ENCODE measurements around the gene ACOT7.
"Not testable (repeated sequence)": the region's sequence is repeated elsewhere in the genome, so short reads cannot be mapped to it uniquely, and the experiment has no call there.

Gene ACOT7

DNA sequence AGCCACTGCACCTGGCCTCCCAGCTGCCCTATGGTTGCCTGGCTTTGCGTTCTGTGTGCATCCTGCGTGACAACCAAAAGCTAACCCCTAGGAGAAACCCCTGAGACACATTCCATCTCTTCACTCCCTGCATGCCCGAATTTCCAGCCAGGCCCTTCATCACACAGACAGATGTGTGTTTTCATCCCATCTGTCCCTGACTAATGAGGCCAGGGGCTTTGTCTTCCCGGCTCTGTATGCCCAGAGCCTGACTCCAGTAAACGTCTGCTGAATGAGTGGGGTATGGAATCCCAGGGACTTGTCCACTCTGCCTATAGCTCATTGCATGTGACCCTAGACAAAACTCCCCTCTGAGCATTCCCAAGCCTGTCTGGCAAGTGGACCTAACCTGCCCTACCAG is 40.6 kb upstream of the ACOT7 start:
- no peak overlapping the region for H3K27ac ChIP-seq (replicated peaks)
- DNase-seq (ENCODE audit: low read depth in 1 of 2, low spot score in 1 of 2): no peak
- TF ChIP-seq POLR2AphosphoS5 (IDR thresholded peaks at IDR 0.05; ENCODE audit: low read depth): no peak
- TF ChIP-seq, protein P1, sequence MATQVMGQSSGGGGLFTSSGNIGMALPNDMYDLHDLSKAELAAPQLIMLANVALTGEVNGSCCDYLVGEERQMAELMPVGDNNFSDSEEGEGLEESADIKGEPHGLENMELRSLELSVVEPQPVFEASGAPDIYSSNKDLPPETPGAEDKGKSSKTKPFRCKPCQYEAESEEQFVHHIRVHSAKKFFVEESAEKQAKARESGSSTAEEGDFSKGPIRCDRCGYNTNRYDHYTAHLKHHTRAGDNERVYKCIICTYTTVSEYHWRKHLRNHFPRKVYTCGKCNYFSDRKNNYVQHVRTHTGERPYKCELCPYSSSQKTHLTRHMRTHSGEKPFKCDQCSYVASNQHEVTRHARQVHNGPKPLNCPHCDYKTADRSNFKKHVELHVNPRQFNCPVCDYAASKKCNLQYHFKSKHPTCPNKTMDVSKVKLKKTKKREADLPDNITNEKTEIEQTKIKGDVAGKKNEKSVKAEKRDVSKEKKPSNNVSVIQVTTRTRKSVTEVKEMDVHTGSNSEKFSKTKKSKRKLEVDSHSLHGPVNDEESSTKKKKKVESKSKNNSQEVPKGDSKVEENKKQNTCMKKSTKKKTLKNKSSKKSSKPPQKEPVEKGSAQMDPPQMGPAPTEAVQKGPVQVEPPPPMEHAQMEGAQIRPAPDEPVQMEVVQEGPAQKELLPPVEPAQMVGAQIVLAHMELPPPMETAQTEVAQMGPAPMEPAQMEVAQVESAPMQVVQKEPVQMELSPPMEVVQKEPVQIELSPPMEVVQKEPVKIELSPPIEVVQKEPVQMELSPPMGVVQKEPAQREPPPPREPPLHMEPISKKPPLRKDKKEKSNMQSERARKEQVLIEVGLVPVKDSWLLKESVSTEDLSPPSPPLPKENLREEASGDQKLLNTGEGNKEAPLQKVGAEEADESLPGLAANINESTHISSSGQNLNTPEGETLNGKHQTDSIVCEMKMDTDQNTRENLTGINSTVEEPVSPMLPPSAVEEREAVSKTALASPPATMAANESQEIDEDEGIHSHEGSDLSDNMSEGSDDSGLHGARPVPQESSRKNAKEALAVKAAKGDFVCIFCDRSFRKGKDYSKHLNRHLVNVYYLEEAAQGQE (IDR thresholded peaks at IDR 0.05; ENCODE audit: insufficient replicate concordance, low read depth): no peak
- TF ChIP-seq GABPA (IDR thresholded peaks at IDR 0.05; ENCODE audit: low read depth): no peak
- no peak for TF ChIP-seq SPI1 (IDR thresholded peaks at IDR 0.05; ENCODE audit: borderline replicate concordance, low read depth)
- TF ChIP-seq, protein P2, sequence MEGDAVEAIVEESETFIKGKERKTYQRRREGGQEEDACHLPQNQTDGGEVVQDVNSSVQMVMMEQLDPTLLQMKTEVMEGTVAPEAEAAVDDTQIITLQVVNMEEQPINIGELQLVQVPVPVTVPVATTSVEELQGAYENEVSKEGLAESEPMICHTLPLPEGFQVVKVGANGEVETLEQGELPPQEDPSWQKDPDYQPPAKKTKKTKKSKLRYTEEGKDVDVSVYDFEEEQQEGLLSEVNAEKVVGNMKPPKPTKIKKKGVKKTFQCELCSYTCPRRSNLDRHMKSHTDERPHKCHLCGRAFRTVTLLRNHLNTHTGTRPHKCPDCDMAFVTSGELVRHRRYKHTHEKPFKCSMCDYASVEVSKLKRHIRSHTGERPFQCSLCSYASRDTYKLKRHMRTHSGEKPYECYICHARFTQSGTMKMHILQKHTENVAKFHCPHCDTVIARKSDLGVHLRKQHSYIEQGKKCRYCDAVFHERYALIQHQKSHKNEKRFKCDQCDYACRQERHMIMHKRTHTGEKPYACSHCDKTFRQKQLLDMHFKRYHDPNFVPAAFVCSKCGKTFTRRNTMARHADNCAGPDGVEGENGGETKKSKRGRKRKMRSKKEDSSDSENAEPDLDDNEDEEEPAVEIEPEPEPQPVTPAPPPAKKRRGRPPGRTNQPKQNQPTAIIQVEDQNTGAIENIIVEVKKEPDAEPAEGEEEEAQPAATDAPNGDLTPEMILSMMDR (IDR thresholded peaks at IDR 0.05; ENCODE audit: insufficient read depth, low read length): no peak
- no peak overlapping the region for H3K4me3 ChIP-seq (replicated peaks; ENCODE audit: insufficient read depth, low read length)
- peaks cover 12% of the 10 kb centered on the region for H3K27me3 ChIP-seq (ENCODE audit: insufficient read depth, poor library complexity, severe bottlenecking)

DNA sequence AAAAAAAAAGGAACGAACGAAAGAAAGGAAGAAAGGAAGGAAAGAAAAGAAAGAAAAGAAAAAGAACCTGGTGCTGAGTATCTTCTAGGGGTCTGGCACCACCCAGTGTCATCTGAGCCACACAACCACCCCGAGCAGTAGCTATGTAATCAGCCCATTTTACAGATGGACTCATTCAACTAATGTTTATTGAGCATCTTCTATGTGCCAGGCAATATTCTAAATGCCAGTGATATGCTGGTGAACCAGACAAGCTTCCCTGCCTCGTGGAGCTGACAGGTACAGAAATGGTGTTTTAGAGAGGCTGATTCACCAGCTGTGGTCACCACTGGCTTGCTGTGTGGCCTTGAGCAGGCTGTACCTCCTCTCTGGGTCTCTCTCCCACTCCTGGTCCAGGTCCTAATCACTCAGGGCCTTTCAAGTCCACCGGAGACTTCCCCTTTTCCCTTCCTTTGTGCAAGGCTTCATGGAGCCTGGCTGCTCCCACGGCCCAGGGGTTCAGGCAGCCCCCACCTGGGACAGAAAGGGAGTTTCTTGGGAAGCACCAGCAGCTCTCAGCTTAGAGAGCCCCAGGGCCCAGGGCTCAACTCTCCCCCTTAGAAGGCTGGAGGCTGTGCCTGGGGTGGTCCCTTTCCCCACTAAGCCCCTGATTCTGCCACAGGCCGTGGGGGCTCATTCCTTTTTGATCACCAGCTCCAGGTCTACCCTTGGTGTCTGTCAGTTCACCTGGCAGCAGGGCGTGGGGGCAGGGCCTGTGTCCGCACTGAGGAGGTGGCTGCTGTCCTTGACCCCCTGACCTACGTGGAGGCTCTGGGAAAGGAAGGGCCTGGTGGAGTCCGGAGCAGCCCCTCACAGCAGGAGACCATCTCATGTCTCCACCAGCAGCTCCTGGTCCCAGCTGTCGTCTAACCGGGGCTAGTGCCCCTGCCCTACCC is 38.3 kb upstream of the ACOT7 start:
- not testable (repeated sequence) for H3K27ac ChIP-seq (replicated peaks); DNase-seq (ENCODE audit: low read depth in 1 of 2, low spot score in 1 of 2); H3K4me3 ChIP-seq (replicated peaks; ENCODE audit: insufficient read depth, low read length)
- peaks cover 21% of the 10 kb centered on the region for H3K27me3 ChIP-seq (ENCODE audit: insufficient read depth, poor library complexity, severe bottlenecking)
- 0 out of 2 replicates have a peak, but pooled peaks have one; percentile 8 for TF ChIP-seq SPI1 (IDR thresholded peaks at IDR 0.05; ENCODE audit: borderline replicate concordance, low read depth)

GRCh38 chr1:6429660-6430411 is 36.3 kb upstream of the ACOT7 start:
- not testable (repeated sequence) for H3K27ac ChIP-seq (replicated peaks); DNase-seq (ENCODE audit: low read depth in 1 of 2, low spot score in 1 of 2)
- H3K27me3 ChIP-seq (ENCODE audit: insufficient read depth, poor library complexity, severe bottlenecking): peaks cover 39% of the 10 kb centered on the region

GRCh38 chr1:6428453-6428852 is 34.9 kb upstream of the ACOT7 start:
- H3K27ac ChIP-seq (replicated peaks): not testable (repeated sequence)

More at GRCh38 chr1:6429660-6430411, 36.3 kb upstream of the ACOT7 start:
- not testable (repeated sequence) for H3K4me3 ChIP-seq (replicated peaks; ENCODE audit: insufficient read depth, low read length)

DNA sequence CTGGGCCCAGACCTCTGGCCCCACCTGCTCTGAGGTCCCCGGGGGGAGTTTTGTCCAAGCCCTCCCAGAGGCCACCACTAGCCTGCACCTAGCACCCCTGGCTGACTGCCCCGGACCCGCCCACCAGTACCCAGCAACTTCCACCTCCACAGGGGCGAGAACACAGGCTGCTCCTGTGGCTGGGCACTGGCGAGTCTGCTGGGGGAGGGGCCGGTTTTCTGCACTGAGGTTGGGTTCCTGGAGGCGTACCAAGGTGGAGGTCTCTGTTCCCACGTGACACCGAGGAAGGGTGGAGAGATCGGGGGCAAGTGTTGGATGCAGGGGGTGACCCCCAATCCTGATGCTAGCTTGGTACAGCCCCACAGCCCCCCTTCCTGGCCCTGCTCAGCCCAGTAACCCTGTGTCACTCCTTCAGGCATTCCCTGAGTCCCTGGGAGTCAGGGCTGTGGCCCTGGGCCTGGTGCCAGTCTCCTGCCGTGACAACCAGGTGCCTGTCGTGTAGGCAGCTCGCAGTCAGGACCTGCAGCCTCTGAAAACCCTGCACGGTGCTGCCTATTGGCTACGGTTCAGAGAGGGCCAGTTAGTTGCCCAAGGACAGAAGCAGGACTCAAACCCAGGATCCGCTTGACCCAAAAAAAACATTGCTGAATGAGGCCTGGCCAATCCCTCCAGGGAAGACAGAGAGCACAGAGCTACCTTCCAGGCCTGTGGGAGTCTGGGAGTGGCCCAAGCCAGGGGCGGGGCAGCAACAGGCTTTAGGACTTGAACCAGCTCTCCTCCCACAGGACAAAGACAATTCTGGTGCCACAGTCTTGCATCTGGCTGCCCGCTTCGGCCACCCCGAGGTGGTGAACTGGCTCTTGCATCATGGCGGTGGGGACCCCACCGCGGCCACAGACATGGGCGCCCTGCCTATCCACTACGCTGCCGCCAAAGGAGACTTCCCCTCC is 34.1 kb upstream of the ACOT7 start:
- TF ChIP-seq POLR2AphosphoS5 (IDR thresholded peaks at IDR 0.05; ENCODE audit: low read depth) (no peak), GABPA (IDR thresholded peaks at IDR 0.05; ENCODE audit: low read depth) (no peak), SPI1 (IDR thresholded peaks at IDR 0.05; ENCODE audit: borderline replicate concordance, low read depth) (no peak)
- TF ChIP-seq, protein P1 (IDR thresholded peaks at IDR 0.05; ENCODE audit: insufficient replicate concordance, low read depth): no peak
- TF ChIP-seq, protein P2 (IDR thresholded peaks at IDR 0.05; ENCODE audit: insufficient read depth, low read length): no peak
- Histone ChIP-seq H3K4me3 (replicated peaks; ENCODE audit: insufficient read depth, low read length) (no peak overlapping the region), H3K27me3 (ENCODE audit: insufficient read depth, poor library complexity, severe bottlenecking) (peaks cover 54% of the 10 kb centered on the region), H3K27ac (replicated peaks) (no peak overlapping the region)
- DNase-seq (ENCODE audit: low read depth in 1 of 2, low spot score in 1 of 2): no peak

More at GRCh38 chr1:6428453-6428852, 34.9 kb upstream of the ACOT7 start:
- not testable (repeated sequence) for H3K4me3 ChIP-seq (replicated peaks; ENCODE audit: insufficient read depth, low read length); DNase-seq (ENCODE audit: low read depth in 1 of 2, low spot score in 1 of 2)
- H3K27me3 ChIP-seq (ENCODE audit: insufficient read depth, poor library complexity, severe bottlenecking): peaks cover 48% of the 10 kb centered on the region

Measured in HL-60 (cell line).